H9 (cell line): ENCODE data around the gene IGFBP4. TPM values are rescaled to one million over a fixed set of nuclear protein-coding genes. Genes with fewer than 3 reads are reported as not detected.

Source experiments
- DNase-seq: peaks from one replicate; pipeline ENCODE4 v3.0.0-alpha.2; 2017
- H2AFZ ChIP-seq: one replicate; pipeline ENCODE4 v1.6.1; 2013; ENCODE audit warnings: mild to moderate bottlenecking, low read length, control low read depth, moderate library complexity
- H2AK5ac ChIP-seq: 2 replicates; pipeline ENCODE4 v1.6.1; 2013; ENCODE audit warnings: low read length, control low read depth, mixed read lengths; ENCODE audit not compliant: insufficient read length
- H2BK120ac ChIP-seq: one replicate; pipeline ENCODE4 v1.6.1; 2013; ENCODE audit warnings: low read depth, mild to moderate bottlenecking, low read length, control low read depth, inconsistent platforms; ENCODE audit not compliant: poor library complexity, severe bottlenecking
- H2BK12ac ChIP-seq: 2 replicates; pipeline ENCODE4 v1.6.1; 2013; ENCODE audit warnings: low read length, control low read depth, mixed read lengths, low read depth; ENCODE audit not compliant: insufficient read length
- H2BK15ac ChIP-seq: 2 replicates; pipeline ENCODE4 v1.6.1; 2013; ENCODE audit warnings: low read depth, low read length, control low read depth
- H2BK20ac ChIP-seq: one replicate; pipeline ENCODE4 v1.6.1; 2013; ENCODE audit warnings: low read depth, mild to moderate bottlenecking, low read length, control low read depth, inconsistent platforms; ENCODE audit not compliant: poor library complexity, severe bottlenecking
- H2BK5ac ChIP-seq: 2 replicates; pipeline ENCODE4 v1.6.1; 2013; ENCODE audit warnings: low read length, control low read depth, mixed read lengths; ENCODE audit not compliant: insufficient read length
- H3K14ac ChIP-seq: 2 replicates; pipeline ENCODE4 v1.6.1; 2013; ENCODE audit warnings: low read length, control low read depth; ENCODE audit not compliant: insufficient read depth
- H3K18ac ChIP-seq: 2 replicates; pipeline ENCODE4 v1.6.1; 2013; ENCODE audit warnings: low read depth, mild to moderate bottlenecking, mixed read lengths, low read length, control low read depth; ENCODE audit not compliant: insufficient read length
- H3K23ac ChIP-seq: 2 replicates; pipeline ENCODE4 v1.6.1; 2013; ENCODE audit warnings: low read length, control low read depth, mixed read lengths, low read depth; ENCODE audit not compliant: insufficient read length
- H3K23me2 ChIP-seq: 2 replicates; pipeline ENCODE4 v1.6.1; 2013; ENCODE audit warnings: low read depth, mild to moderate bottlenecking, mixed read lengths, low read length, control low read depth; ENCODE audit not compliant: insufficient read length, poor library complexity, severe bottlenecking
- H3K27ac ChIP-seq: 2 replicates; pipeline ENCODE4 v1.5.1; 2013; ENCODE audit warnings: low read length, control low read depth, mixed read lengths, low read depth; ENCODE audit not compliant: insufficient read length
- H3K27me3 ChIP-seq: 2 replicates; pipeline ENCODE4 v1.6.1; 2013; ENCODE audit warnings: low read length, control low read depth, inconsistent platforms; ENCODE audit not compliant: insufficient read depth
- H3K4ac ChIP-seq: 2 replicates; pipeline ENCODE4 v1.6.1; 2013; ENCODE audit warnings: low read depth, mild to moderate bottlenecking, control low read depth, inconsistent platforms, low read length, moderate library complexity
- H3K4me1 ChIP-seq: 2 replicates; pipeline ENCODE4 v1.6.1; 2013; ENCODE audit warnings: low read length, control low read depth, inconsistent platforms; ENCODE audit not compliant: insufficient read depth
- H3K4me2 ChIP-seq: 2 replicates; pipeline ENCODE4 v1.6.1; 2013; ENCODE audit warnings: low read length, control low read depth, mixed read lengths; ENCODE audit not compliant: insufficient read length, insufficient read depth
- H3K56ac ChIP-seq: 2 replicates; pipeline ENCODE4 v1.6.1; 2013; ENCODE audit warnings: low read depth, mild to moderate bottlenecking, mixed read lengths, low read length, control low read depth; ENCODE audit not compliant: insufficient read length
- H3K79me1 ChIP-seq: 2 replicates; pipeline ENCODE4 v1.6.1; 2013; ENCODE audit warnings: low read depth, mild to moderate bottlenecking, moderate library complexity, low read length, control low read depth, inconsistent platforms; ENCODE audit not compliant: insufficient read depth, poor library complexity, severe bottlenecking
- H3K79me2 ChIP-seq: 2 replicates; pipeline ENCODE4 v1.6.1; 2013; ENCODE audit warnings: low read length, control low read depth, inconsistent platforms; ENCODE audit not compliant: insufficient read depth
- H3K9ac ChIP-seq: 2 replicates; pipeline ENCODE4 v1.6.1; 2013; ENCODE audit warnings: low read length, control low read depth, mixed read lengths; ENCODE audit not compliant: insufficient read length; ENCODE audit errors: extremely low read depth
- H3K9me3 ChIP-seq: one replicate; pipeline ENCODE4 v1.6.1; 2013; ENCODE audit warnings: low read depth, low read length, inconsistent platforms; ENCODE audit not compliant: control insufficient read depth
- H3T11ph ChIP-seq: one replicate; pipeline ENCODE4 v1.6.1; 2013; ENCODE audit warnings: mild to moderate bottlenecking, low read length, control low read depth, inconsistent platforms
- H4K20me1 ChIP-seq: one replicate; pipeline ENCODE4 v1.6.1; 2013; ENCODE audit not compliant: control insufficient read depth, insufficient read length, insufficient read depth
- H4K5ac ChIP-seq: 2 replicates; pipeline ENCODE4 v1.6.1; 2013; ENCODE audit warnings: low read depth, mild to moderate bottlenecking, mixed read lengths, low read length, control low read depth; ENCODE audit not compliant: insufficient read length
- H4K8ac ChIP-seq: replicated peaks from 2 replicates; pipeline ENCODE4 v1.6.1; 2013; ENCODE audit warnings: low read length, control low read depth, mixed read lengths, low read depth; ENCODE audit not compliant: insufficient read length
- H4K91ac ChIP-seq: 2 replicates; pipeline ENCODE4 v1.6.1; 2013; ENCODE audit warnings: low read depth, mild to moderate bottlenecking, moderate library complexity, mixed read lengths, low read length, control low read depth; ENCODE audit not compliant: insufficient read length
- H3K27ac Mint-ChIP-seq, 3 experiments: 2 replicates in 2 of 3; 3 replicates in 1 of 3; pipeline ENCODE4 v1.8.0; 2020 to 2021; ENCODE audit warnings: mixed read lengths in 3 of 3, mild to moderate bottlenecking in 1 of 3, moderate library complexity in 1 of 3
- H3K27me3 Mint-ChIP-seq: 2 replicates; pipeline ENCODE4 v1.8.0; 2021; ENCODE audit warnings: low read depth, mild to moderate bottlenecking, moderate library complexity, mixed read lengths
- H3K36me3 Mint-ChIP-seq, 3 experiments: 2 replicates in 2 of 3; 3 replicates in 1 of 3; pipeline ENCODE4 v1.8.0; 2020 to 2021; ENCODE audit warnings: low read depth in 3 of 3, mixed read lengths in 3 of 3; ENCODE audit not compliant: insufficient read depth in 1 of 3
- H3K4me1 Mint-ChIP-seq, 2 experiments: 2 replicates each; pipeline ENCODE4 v1.8.0; 2020; ENCODE audit warnings: mixed read lengths in 2 of 2
- H3K4me3 Mint-ChIP-seq, 2 experiments: 2 replicates in 1 of 2; 3 replicates in 1 of 2; pipeline ENCODE4 v1.8.0; 2020 to 2021; ENCODE audit warnings: mild to moderate bottlenecking in 2 of 2, mixed read lengths in 2 of 2, moderate library complexity in 1 of 2
- H3K9me3 Mint-ChIP-seq, 2 experiments: 2 replicates in 1 of 2; 3 replicates in 1 of 2; pipeline ENCODE4 v1.8.0; 2020; ENCODE audit warnings: mild to moderate bottlenecking in 2 of 2, mixed read lengths in 2 of 2, moderate library complexity in 1 of 2
- WGBS: extraction: QIAGEN DNeasy Blood & Tissue Kit; methylation state at CpG from one replicate; pipeline ENCODE4 v1.1.7; 2013; ENCODE audit warnings: missing lambda C conversion rate, low lambda C conversion rate, mixed read lengths; ENCODE audit not compliant: insufficient read length; ENCODE audit errors: extremely low coverage; 5-methylcytosine and 5-hydroxymethylcytosine counted together
- total RNA-seq: library from RNA; stranded (reverse); gene quantifications from 2 replicates; pipeline ENCODE4 v1.2.1, GENCODE V29; 2021
- TF ChIP-seq, protein P1 (sequence below): fragments of 200-600 bp; sonication (generic); conservative IDR thresholded peaks from 3 replicates; pipeline ENCODE4 v1.8.0; 2021; ENCODE audit warnings: antibody characterized with exemption, mild to moderate bottlenecking

The IGFBP4 gene
- total RNA-seq, 1 experiment from 2014 or later, result 49.9 TPM

DNA sequence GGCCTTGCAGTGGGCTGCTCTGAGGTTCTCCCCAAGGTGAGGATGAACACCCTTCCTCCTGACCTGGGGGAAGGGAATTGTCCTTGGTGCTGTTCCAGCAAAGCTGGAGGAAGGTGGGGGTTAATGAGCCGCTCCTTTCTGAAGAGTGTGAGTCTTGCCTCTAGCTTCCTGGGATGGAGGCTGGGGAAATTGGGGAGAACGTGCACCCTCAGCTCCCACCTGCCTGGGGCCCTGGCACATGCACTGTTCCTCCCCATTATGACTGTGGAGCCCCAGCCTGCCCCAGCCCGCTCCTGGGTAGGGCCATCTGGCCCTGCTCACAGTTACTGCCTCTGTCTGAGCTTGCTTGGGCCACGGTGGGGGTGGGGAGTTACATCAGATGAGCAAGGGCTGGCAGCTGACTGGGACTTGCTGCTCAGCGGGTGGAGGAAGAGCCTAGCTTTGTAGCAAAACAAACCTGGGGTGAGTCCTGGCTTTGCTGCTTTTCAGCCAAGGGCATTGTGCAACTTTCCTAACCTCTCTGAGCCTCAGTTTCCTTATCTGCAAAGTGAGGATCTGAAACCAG lies 47.1 kb downstream of the IGFBP4 start:
- TF ChIP-seq, protein P1, sequence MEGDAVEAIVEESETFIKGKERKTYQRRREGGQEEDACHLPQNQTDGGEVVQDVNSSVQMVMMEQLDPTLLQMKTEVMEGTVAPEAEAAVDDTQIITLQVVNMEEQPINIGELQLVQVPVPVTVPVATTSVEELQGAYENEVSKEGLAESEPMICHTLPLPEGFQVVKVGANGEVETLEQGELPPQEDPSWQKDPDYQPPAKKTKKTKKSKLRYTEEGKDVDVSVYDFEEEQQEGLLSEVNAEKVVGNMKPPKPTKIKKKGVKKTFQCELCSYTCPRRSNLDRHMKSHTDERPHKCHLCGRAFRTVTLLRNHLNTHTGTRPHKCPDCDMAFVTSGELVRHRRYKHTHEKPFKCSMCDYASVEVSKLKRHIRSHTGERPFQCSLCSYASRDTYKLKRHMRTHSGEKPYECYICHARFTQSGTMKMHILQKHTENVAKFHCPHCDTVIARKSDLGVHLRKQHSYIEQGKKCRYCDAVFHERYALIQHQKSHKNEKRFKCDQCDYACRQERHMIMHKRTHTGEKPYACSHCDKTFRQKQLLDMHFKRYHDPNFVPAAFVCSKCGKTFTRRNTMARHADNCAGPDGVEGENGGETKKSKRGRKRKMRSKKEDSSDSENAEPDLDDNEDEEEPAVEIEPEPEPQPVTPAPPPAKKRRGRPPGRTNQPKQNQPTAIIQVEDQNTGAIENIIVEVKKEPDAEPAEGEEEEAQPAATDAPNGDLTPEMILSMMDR, result no peak
- WGBS, result no CpG with 5 or more reads among the region's 5 CpGs
- no peak overlapping the region for H3K23ac ChIP-seq
- H2BK15ac ChIP-seq, result no peak overlapping the region
- H2BK120ac ChIP-seq, result no peak overlapping the region
- Mint-ChIP-seq H3K27ac (peak overlapping the region; percentile 81 to 93 (median 83); a peak in 6 of 7 replicates), H3K36me3 (no peaks in the 10 kb centered on the region), H3K9me3 (no peaks in the 10 kb centered on the region), H3K4me3 (peak overlapping the region; percentile 5 to 58; a peak in 3 of 5 replicates), H3K27me3 (peaks cover 6% of the 10 kb centered on the region), H3K4me1 (peaks cover 47 to 53% of the 10 kb centered on the region in 2 experiments)
- no peak overlapping the region for H4K8ac ChIP-seq
- H3K27me3 ChIP-seq, result no peaks in the 10 kb centered on the region; the same call in 1 of the 2 replicates
- H3K9ac ChIP-seq, result no peak overlapping the region
- H3T11ph ChIP-seq, result no peak overlapping the region
- no peak overlapping the region for H4K5ac ChIP-seq
- no peak overlapping the region for H3K4ac ChIP-seq
- H3K18ac ChIP-seq, result peak overlapping the region; percentile 64
- no peak overlapping the region for H4K91ac ChIP-seq
- peak overlapping the region; percentile 71; the same call in 1 of the 2 replicates for H3K14ac ChIP-seq
- H3K4me1 ChIP-seq, result peaks cover 6% of the 10 kb centered on the region
- H3K4me2 ChIP-seq, result peak overlapping the region; percentile 7
- no peak overlapping the region for H3K56ac ChIP-seq
- no peak overlapping the region for H2BK20ac ChIP-seq
- peak overlapping the region; percentile 51 for H2BK12ac ChIP-seq
- H4K20me1 ChIP-seq, result no peaks in the 10 kb centered on the region
- H2AK5ac ChIP-seq, result no peak overlapping the region
- H3K79me1 ChIP-seq, result no peaks in the 10 kb centered on the region
- no peak overlapping the region for H2AFZ ChIP-seq
- H3K23me2 ChIP-seq, result no peaks in the 10 kb centered on the region
- no peaks in the 10 kb centered on the region for H3K9me3 ChIP-seq
- H3K27ac ChIP-seq, result peak overlapping the region; percentile 2
- peak; percentile 86 for DNase-seq
- H3K79me2 ChIP-seq, result no peaks in the 10 kb centered on the region
- no peak overlapping the region for H2BK5ac ChIP-seq
